Measurements from ENCODE around the gene OR1M1. TPM values are rescaled to one million over a fixed set of nuclear protein-coding genes. Genes with fewer than 3 reads are reported as not detected.

Gene OR1M1
- total and polyA plus RNA-seq, 10 of the 15 experiments (the other 5 are each of a cell fraction or from before 2014, with no cell fraction given), result not detected

- TF ChIP-seq, protein P1, sequence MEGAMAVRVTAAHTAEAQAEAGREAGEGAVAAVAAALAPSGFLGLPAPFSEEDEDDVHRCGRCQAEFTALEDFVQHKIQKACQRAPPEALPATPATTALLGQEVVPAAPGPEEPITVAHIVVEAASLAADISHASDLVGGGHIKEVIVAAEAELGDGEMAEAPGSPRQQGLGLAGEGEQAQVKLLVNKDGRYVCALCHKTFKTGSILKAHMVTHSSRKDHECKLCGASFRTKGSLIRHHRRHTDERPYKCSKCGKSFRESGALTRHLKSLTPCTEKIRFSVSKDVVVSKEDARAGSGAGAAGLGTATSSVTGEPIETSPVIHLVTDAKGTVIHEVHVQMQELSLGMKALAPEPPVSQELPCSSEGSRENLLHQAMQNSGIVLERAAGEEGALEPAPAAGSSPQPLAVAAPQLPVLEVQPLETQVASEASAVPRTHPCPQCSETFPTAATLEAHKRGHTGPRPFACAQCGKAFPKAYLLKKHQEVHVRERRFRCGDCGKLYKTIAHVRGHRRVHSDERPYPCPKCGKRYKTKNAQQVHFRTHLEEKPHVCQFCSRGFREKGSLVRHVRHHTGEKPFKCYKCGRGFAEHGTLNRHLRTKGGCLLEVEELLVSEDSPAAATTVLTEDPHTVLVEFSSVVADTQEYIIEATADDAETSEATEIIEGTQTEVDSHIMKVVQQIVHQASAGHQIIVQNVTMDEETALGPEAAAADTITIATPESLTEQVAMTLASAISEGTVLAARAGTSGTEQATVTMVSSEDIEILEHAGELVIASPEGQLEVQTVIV (IDR thresholded peaks at IDR 0.05; ENCODE audit: borderline replicate concordance, partially characterized antibody), result no peak
- TF ChIP-seq ZBED1 (IDR thresholded peaks at IDR 0.05; ENCODE audit: borderline replicate concordance), result no peak
- no peak for TF ChIP-seq SRF (IDR thresholded peaks at IDR 0.05; ENCODE audit: low read depth in 2 of 2, low read length in 2 of 2)
- TF ChIP-seq FOXM1 (IDR thresholded peaks at IDR 0.05; ENCODE audit: low read depth, low read length), result no peak
- no peak for TF ChIP-seq IRF5 (IDR thresholded peaks at IDR 0.05; ENCODE audit: borderline replicate concordance)
- no peak for TF ChIP-seq TAF1 (IDR thresholded peaks at IDR 0.05; ENCODE audit: borderline replicate concordance, low read depth, low read length)
- no peak for TF ChIP-seq ASH2L (IDR thresholded peaks at IDR 0.05; ENCODE audit: borderline replicate concordance, low read depth)
- TF ChIP-seq HDGF (IDR thresholded peaks at IDR 0.05), result no peak
- TF ChIP-seq YY1 (IDR thresholded peaks at IDR 0.05; ENCODE audit: low read depth, low read length), result no peak
- TF ChIP-seq TCF12 (IDR thresholded peaks at IDR 0.05; ENCODE audit: low read depth, low read length), result no peak
- TF ChIP-seq, protein P2, sequence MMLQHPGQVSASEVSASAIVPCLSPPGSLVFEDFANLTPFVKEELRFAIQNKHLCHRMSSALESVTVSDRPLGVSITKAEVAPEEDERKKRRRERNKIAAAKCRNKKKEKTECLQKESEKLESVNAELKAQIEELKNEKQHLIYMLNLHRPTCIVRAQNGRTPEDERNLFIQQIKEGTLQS (IDR thresholded peaks at IDR 0.05; ENCODE audit: borderline replicate concordance, extremely low read depth, low read depth, low read length), result no peak
- TF ChIP-seq NR2C1 (IDR thresholded peaks at IDR 0.05), result no peak
- no peak for TF ChIP-seq NRF1 (conservative IDR thresholded peaks at IDR 0.05; ENCODE audit: low read depth, low read length)
- no peak for TF ChIP-seq POLR2A (IDR thresholded peaks at IDR 0.05; ENCODE audit: low read depth, low read length)
- peak; percentile 48 to 53; a peak in 2 of 4 replicates for TF ChIP-seq IKZF2 (IDR thresholded peaks at IDR 0.05)
- TF ChIP-seq MEF2A (IDR thresholded peaks at IDR 0.05; ENCODE audit: insufficient read depth, low read depth, low read length), result no peak
- no peak for TF ChIP-seq ATF7 (IDR thresholded peaks at IDR 0.05; ENCODE audit: low read depth)
- TF ChIP-seq CREM (IDR thresholded peaks at IDR 0.05; ENCODE audit: low read depth), result no peak
- TF ChIP-seq EZH2 (IDR thresholded peaks at IDR 0.05; ENCODE audit: borderline replicate concordance, control insufficient read depth, low read depth, low read length), result no peak
- no peak for TF ChIP-seq DPF2 (IDR thresholded peaks at IDR 0.05)
- TF ChIP-seq IKZF1 (conservative IDR thresholded peaks at IDR 0.05), result peak; percentile 58
Observed at GRCh38 chr19:9130965-9131364, 44.1 kb downstream of the OR1M1 start (continued).

Data from GM12878 (cell line).